Activated CD8-positive, alpha-beta memory T cell treated with anti-CD3 and anti-CD28 coated beads, Interleukin-2, amount 10 ng/mL, durations not matched to agents 7 days and 5 days (primary cell): ENCODE data around the gene ADAMTS7. TPM values are rescaled to one million over a fixed set of nuclear protein-coding genes. Genes with fewer than 3 reads are reported as not detected.
"Not testable (repeated sequence)": the region's sequence is repeated elsewhere in the genome, so short reads cannot be mapped to it uniquely, and the experiment has no call there.

Experiments used
- ATAC-seq: fragments of 150-1000 bp; cut with Tn5 transposase; one replicate; pipeline ENCODE4 v1.10.0; 2021; ENCODE audit warnings: moderate library complexity
- CTCF ChIA-PET: fragments of 350-600 bp; sonication (Branson Sonifier 250); formaldehyde crosslinking; loops from one replicate; lab custom pipeline; 2021; ENCODE audit warnings: antibody characterized with exemption; lab: Charles Lee
- DNase-seq: peaks from one replicate; pipeline ENCODE4 v3.0.0-alpha.2; 2020
- H3K27ac Mint-ChIP-seq: one replicate; pipeline ENCODE4 v1.8.0; 2021; ENCODE audit warnings: mild to moderate bottlenecking, mixed read lengths
- H3K27me3 Mint-ChIP-seq: one replicate; pipeline ENCODE4 v1.8.0; 2021; ENCODE audit warnings: mixed read lengths
- H3K36me3 Mint-ChIP-seq: one replicate; pipeline ENCODE4 v1.8.0; 2021; ENCODE audit warnings: mild to moderate bottlenecking, mixed read lengths
- H3K4me1 Mint-ChIP-seq: one replicate; pipeline ENCODE4 v1.8.0; 2021; ENCODE audit warnings: mixed read lengths
- H3K4me3 Mint-ChIP-seq: one replicate; pipeline ENCODE4 v1.8.0; 2021; ENCODE audit warnings: mild to moderate bottlenecking, moderate library complexity, mixed read lengths
- H3K9me3 Mint-ChIP-seq: one replicate; pipeline ENCODE4 v1.8.0; 2022; ENCODE audit warnings: low read depth, mixed read lengths
- total RNA-seq, 2 experiments: library from RNA; stranded (reverse); gene quantifications; one replicate each; pipeline ENCODE4 v1.2.3, GENCODE V29; 2021

The ADAMTS7 gene
- total RNA-seq, 2 experiments from 2014 or later: 0.18 to 0.28 TPM

DNA sequence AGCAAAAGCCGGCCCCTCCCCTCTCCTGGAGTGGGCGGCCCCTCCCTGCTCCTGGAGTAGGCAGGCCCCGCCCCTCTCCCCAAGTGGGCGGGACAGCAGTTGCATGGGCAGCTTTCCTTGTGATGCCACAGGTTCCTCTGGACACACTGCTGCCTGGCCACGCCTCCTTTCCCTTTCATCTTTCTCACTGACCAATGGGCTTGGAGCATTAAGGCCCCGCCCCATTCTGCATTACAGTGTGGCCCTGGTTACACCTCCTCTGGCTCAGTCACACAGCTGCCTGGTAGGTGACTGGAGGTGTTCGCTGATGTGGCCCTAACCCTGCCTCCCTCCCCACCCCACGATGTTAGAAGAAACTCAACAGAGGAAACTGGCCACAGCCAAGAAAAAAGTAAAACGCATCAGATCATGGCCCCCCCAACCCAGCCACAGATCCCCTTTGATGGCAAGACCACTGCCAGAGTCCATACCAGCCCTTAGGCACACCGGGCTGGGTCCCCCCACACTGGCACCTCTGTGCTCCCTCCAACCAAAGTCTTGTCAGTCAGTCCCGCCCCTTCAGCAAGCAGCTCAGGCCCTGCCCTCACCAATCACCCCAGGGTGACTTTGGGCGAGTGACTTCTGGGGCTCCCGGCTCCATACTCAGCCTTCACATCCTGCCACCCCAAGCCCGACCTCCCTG, 84.3 kb downstream of the ADAMTS7 start:
- no peak for ATAC-seq
- Mint-ChIP-seq H3K36me3 (no peaks in the 10 kb centered on the region), H3K27ac (no peak overlapping the region), H3K27me3 (peaks cover 6% of the 10 kb centered on the region), H3K4me1 (peaks cover 2% of the 10 kb centered on the region), H3K4me3 (no peak overlapping the region), H3K9me3 (peaks cover 2% of the 10 kb centered on the region)
- no peak for DNase-seq
- CTCF ChIA-PET: interaction anchor here (1.4 to 1.7 kb wide), 2 partner anchors 11 to 17 kb away, joined by 3 to 4 read pairs; no protein-coding TSS in a partner anchor

DNA sequence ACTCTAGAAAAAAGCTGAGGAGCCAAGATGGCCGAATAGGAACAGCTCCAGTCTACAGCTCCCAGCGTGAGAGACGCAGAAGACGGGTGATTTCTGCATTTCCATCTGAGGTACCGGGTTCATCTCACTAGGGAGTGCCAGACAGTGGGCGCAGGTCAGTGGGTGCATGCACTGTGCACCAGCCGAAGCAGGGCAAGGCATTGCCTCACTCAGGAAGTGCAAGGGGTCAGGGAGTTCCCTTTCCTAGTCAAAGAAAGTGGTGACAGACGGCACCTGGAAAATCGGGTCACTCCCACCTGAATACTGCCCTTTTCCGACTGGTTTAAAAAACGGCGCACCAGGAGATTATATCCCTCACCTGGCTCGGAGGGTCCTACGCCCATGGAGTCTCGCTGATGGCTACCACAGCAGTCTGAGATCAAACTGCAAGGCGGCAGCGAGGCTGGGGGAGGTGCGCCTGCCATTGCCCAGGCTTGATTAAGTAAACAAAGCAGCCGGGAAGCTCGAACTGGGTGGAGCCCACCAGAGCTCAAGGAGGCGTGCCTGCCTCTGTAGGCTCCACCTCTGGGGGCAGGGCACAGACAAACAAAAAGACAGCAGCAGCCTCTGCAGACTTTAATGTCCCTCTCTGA, 91.3 kb downstream of the ADAMTS7 start:
- H3K27me3 Mint-ChIP-seq: peaks cover 33% of the 10 kb centered on the region
- H3K27ac Mint-ChIP-seq, CTCF ChIA-PET, H3K9me3 Mint-ChIP-seq, DNase-seq, ATAC-seq, H3K4me3 Mint-ChIP-seq, H3K36me3 Mint-ChIP-seq, H3K4me1 Mint-ChIP-seq: not testable (repeated sequence)

DNA sequence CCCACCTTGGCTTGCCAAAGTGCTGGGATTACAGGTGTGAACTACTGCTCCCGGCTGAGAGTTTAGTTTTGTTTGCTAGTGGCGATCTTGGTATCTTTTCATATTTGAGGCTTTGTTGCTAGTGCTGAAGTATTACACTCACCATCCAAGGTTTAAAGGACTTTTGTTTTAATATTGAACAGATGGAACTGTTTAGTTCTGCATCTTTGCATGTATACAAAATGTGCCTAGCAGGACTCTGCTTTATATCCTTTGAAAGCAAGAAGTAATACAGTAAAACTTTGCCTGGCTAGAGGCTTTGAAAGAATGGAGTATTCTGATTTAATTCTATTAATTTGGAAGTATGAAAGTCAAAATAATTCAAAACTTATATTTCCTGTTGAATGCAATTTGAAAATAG, 92.4 kb downstream of the ADAMTS7 start:
- no peak for ATAC-seq
- Mint-ChIP-seq H3K27ac (no peak overlapping the region), H3K27me3 (peaks cover 33% of the 10 kb centered on the region), H3K4me1 (no peaks in the 10 kb centered on the region), H3K4me3 (no peak overlapping the region), H3K36me3 (peaks cover 2% of the 10 kb centered on the region), H3K9me3 (no peaks in the 10 kb centered on the region)
- no peak for DNase-seq
- CTCF ChIA-PET: no interaction called here

GRCh38 chr15:78717956-78718656, 93.2 kb downstream of the ADAMTS7 start:
- H3K4me1 Mint-ChIP-seq: peaks cover 5% of the 10 kb centered on the region
- peaks cover 33% of the 10 kb centered on the region for H3K27me3 Mint-ChIP-seq
- DNase-seq (no peak), ATAC-seq (no peak)
- H3K4me3 Mint-ChIP-seq: no peak overlapping the region
- CTCF ChIA-PET: interaction anchor here (1.5 kb wide), 1 partner anchor 23 kb away, joined by 4 read pairs; no protein-coding TSS in a partner anchor
- H3K36me3 Mint-ChIP-seq: peaks cover 2% of the 10 kb centered on the region
- H3K27ac Mint-ChIP-seq: no peak overlapping the region
- no peaks in the 10 kb centered on the region for H3K9me3 Mint-ChIP-seq

DNA sequence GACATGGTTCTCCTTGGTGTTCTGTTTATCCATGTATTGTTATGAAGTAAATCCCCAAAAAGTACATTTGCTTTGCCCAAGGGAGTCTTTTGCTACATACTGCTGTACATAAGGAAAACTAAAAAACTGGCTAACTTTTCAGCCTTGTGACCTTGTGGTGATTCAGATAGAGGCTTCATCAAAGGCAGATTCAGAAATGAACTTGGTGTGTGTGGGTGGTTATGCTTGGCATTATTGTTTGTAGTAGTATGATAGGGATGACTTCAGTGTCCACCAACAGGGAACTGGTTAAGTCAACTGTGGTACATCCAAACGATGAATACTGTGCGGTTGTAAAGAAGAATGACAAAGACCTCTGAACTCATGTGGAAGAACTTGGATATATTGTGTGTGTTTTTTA, 94.6 kb downstream of the ADAMTS7 start:
- ATAC-seq: no peak
- Mint-ChIP-seq H3K36me3 (peaks cover 2% of the 10 kb centered on the region), H3K4me3 (no peak overlapping the region), H3K27me3 (peaks cover 28% of the 10 kb centered on the region), H3K4me1 (peaks cover 10% of the 10 kb centered on the region), H3K27ac (no peak overlapping the region), H3K9me3 (no peaks in the 10 kb centered on the region)
- no peak for DNase-seq
- CTCF ChIA-PET: interaction anchor here (1.3 kb wide), 1 partner anchor 10 kb away, joined by 3 read pairs; no protein-coding TSS in a partner anchor

DNA sequence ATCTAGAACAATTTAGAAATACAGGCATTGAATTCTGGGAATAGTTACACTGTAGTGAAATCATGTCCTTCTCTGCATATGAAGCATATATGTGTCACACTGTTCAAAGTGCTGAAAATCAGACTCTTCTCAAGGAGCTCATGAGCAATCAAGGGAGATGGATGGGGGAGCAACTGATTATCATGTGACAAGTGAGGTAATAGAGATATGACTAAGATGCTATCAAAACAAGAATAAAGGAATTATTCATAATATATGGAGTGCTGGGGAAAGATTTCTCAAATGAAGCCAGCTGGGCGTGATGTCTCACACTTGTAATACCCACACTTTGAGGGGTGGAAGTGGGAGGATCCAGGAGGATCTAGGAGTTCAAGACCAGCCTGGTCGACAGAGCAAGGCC, 95.3 kb downstream of the ADAMTS7 start:
- peaks cover 10% of the 10 kb centered on the region for H3K4me1 Mint-ChIP-seq
- ATAC-seq (no peak), DNase-seq (no peak)
- CTCF ChIA-PET: interaction anchor here (0.6 to 1.3 kb wide), 3 partner anchors 11 to 265 kb away, joined by 3 read pairs; no protein-coding TSS in a partner anchor
- no peak overlapping the region for H3K27ac Mint-ChIP-seq
- H3K36me3 Mint-ChIP-seq: peaks cover 2% of the 10 kb centered on the region
- H3K27me3 Mint-ChIP-seq: peaks cover 28% of the 10 kb centered on the region
- H3K9me3 Mint-ChIP-seq: no peaks in the 10 kb centered on the region
- H3K4me3 Mint-ChIP-seq: no peak overlapping the region

DNA sequence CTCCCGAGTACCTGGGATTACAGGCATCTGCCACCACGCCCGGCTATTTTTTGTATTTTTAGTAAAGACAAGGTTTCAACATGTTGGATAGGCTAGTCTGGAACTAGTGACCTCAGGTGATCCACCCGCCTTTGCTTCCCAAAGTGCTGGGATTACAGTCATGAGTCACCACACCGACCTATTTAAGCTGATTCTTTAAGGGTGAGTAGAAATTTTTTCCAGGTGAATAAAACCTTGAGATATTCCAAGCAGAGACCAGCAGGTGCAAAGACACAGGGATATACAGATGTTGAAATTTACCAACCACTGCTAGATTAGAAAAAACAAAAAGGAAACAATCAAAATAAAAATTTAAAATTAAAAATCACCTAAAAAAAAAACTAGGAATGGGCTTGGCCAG, 95.8 kb downstream of the ADAMTS7 start:
- DNase-seq: no peak
- ATAC-seq: no peak
- no peak overlapping the region for H3K27ac Mint-ChIP-seq
- H3K4me3 Mint-ChIP-seq: no peak overlapping the region
- CTCF ChIA-PET: interaction anchor here (0.6 to 1.3 kb wide), 3 partner anchors 11 to 264 kb away, joined by 3 read pairs; no protein-coding TSS in a partner anchor
- H3K36me3 Mint-ChIP-seq: peaks cover 2% of the 10 kb centered on the region
- peaks cover 28% of the 10 kb centered on the region for H3K27me3 Mint-ChIP-seq
- H3K4me1 Mint-ChIP-seq: peaks cover 10% of the 10 kb centered on the region
- H3K9me3 Mint-ChIP-seq: no peaks in the 10 kb centered on the region

DNA sequence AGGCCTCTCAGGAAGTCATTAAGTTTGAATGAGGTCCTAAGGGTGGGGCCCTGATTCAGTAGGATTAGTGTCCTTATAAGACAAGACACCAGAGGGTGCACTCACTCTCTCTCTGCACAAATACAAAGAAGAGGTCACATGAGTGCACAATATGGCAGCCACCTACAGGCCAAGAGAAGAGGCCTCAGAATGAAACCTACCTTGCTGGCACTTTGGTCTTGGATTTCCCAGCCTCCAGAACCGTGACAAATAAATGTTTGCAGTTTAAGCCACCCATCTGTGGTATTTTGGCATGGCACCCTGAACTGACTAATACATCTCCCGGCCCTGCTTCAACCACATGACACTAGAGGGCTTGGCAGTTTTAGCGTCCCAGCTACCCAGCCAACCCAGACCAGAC, 96.4 kb downstream of the ADAMTS7 start:
- Mint-ChIP-seq H3K9me3 (no peaks in the 10 kb centered on the region), H3K27ac (no peak overlapping the region), H3K4me3 (no peak overlapping the region), H3K27me3 (peaks cover 25% of the 10 kb centered on the region), H3K36me3 (peaks cover 2% of the 10 kb centered on the region), H3K4me1 (peaks cover 10% of the 10 kb centered on the region)
- CTCF ChIA-PET: interaction anchor here (1.4 kb wide), 1 partner anchor 26 kb away, joined by 3 read pairs; no protein-coding TSS in a partner anchor
- ATAC-seq (no peak), DNase-seq (no peak)

DNA sequence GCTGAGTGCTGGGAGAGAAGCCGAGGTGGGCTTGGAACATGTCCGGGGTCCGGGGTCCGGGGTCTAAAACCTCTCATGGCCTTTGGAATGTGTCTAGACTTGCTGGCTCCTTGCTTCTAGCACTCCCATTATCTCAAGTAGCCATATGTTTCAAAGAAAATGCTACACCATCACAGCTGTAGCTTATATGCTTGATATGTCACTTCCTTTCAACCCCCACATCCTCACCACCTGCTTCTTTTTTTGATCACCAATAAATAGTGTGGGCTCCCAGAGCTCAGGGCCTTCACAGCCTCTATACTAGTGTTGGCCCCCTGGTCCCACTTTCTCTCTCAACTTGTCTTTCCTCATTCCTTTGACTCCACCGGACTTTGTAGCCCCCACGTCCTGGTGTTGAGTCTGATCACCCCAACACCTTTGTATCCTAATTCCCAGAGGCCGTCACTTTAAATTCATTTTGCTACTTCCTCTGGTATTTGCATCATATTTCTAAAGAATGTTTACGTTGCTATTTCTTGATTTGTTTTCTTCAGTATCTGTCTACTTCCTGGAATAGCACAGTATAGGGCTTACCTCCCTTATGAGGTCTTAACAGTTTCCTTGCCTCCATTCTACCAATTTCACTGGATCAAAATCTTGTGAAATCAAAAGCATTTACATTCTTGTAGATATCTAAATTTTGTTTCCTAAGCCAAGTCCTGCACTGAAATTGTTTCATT, 98.3 kb downstream of the ADAMTS7 start:
- CTCF ChIA-PET: interaction anchor here (0.9 to 1.3 kb wide), 2 partner anchors 38 to 445 kb away, joined by 3 to 4 read pairs; no protein-coding TSS in a partner anchor
- no peak for ATAC-seq
- no peaks in the 10 kb centered on the region for H3K9me3 Mint-ChIP-seq
- H3K27me3 Mint-ChIP-seq: peaks cover 19% of the 10 kb centered on the region
- no peak overlapping the region for H3K4me3 Mint-ChIP-seq
- H3K27ac Mint-ChIP-seq: no peak overlapping the region
- H3K4me1 Mint-ChIP-seq: peaks cover 15% of the 10 kb centered on the region
- DNase-seq: no peak
- H3K36me3 Mint-ChIP-seq: peaks cover 2% of the 10 kb centered on the region

DNA sequence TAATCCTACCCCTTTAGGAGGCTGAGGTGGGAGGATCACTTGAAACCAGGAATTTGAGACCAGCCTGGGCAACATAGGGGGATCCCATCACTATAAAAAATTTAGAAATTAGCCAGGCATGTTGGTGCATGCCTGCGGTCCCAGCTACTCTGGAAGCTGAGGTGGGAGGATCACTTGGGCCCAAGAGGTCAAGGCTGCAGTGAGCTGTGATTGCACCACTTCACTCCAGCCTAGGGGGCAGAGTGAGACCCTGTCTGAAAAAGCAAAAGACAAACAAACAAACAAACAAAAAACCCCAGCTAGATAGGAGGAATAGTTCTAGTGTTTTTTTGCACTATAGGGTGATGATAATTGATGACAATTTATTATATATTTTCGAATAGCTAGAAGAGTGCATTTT, 99.6 kb downstream of the ADAMTS7 start:
- ATAC-seq (no peak), DNase-seq (no peak)
- H3K4me3 Mint-ChIP-seq: no peak overlapping the region
- H3K4me1 Mint-ChIP-seq: peaks cover 15% of the 10 kb centered on the region
- CTCF ChIA-PET: interaction anchor here (0.9 to 1.3 kb wide), 2 partner anchors 93 to 443 kb away, joined by 3 to 5 read pairs; no protein-coding TSS in a partner anchor
- H3K27me3 Mint-ChIP-seq: peaks cover 28% of the 10 kb centered on the region
- peaks cover 2% of the 10 kb centered on the region for H3K36me3 Mint-ChIP-seq
- H3K9me3 Mint-ChIP-seq: no peaks in the 10 kb centered on the region
- no peak overlapping the region for H3K27ac Mint-ChIP-seq

- Mint-ChIP-seq H3K27me3 (peaks cover 34% of the 10 kb centered on the region), H3K36me3 (no peaks in the 10 kb centered on the region)
These were observed 101.9 kb downstream of the ADAMTS7 start for GRCh38 chr15:78709263-78709882.

More at GRCh38 chr15:78709263-78709882, 101.9 kb downstream of the ADAMTS7 start:
- Mint-ChIP-seq H3K4me1 (peaks cover 15% of the 10 kb centered on the region), H3K9me3 (no peaks in the 10 kb centered on the region), H3K4me3 (peak overlapping the region; percentile 41), H3K27ac (no peak overlapping the region)
- peak; percentile 96 for ATAC-seq
- peak; percentile 75 for DNase-seq
- CTCF ChIA-PET: interaction anchor here (0.7 to 3.2 kb wide), 22 partner anchors 14 to 408 kb away, joined by 3 to 26 read pairs (median 4); partner anchors contain the start of genes CHRNA3 and PSMA4
